CD4-positive, alpha-beta T cell treated with Interleukin-17A for 4 hours (primary cell): Measurements from ENCODE around the gene PALLD.
"Not testable (repeated sequence)": the region's sequence is repeated elsewhere in the genome, so short reads cannot be mapped to it uniquely, and the experiment has no call there.

Source experiments
- DNase-seq: peaks from one replicate; pipeline ENCODE4 v3.0.0-alpha.2; 2020; ENCODE audit warnings: mixed read lengths

Gene PALLD

GRCh38 chr4:168713253-168713652, 216.4 kb downstream of the PALLD start:
- no peak for DNase-seq

GRCh38 chr4:168715896-168716295, 219.0 kb downstream of the PALLD start:
- no peak for DNase-seq

- DNase-seq, result no peak
Measured at GRCh38 chr4:168716406-168717129, 219.7 kb downstream of the PALLD start.

GRCh38 chr4:168717847-168718246, 221.0 kb downstream of the PALLD start:
- DNase-seq, result no peak

- DNase-seq, result no peak
Measured at GRCh38 chr4:168719725-168720124, 222.9 kb downstream of the PALLD start.

GRCh38 chr4:168720396-168720900, 223.6 kb downstream of the PALLD start:
- no peak for DNase-seq

- DNase-seq, result no peak
Measured at GRCh38 chr4:168722391-168722790, 225.5 kb downstream of the PALLD start.

GRCh38 chr4:168723020-168723419, 226.2 kb downstream of the PALLD start:
- DNase-seq, result no peak

GRCh38 chr4:168723569-168723968, 226.7 kb downstream of the PALLD start:
- DNase-seq, result no peak

GRCh38 chr4:168724243-168724642, 227.4 kb downstream of the PALLD start:
- no peak for DNase-seq

GRCh38 chr4:168724686-168725411, 228.0 kb downstream of the PALLD start:
- DNase-seq, result no peak

- DNase-seq, result no peak
Measured at GRCh38 chr4:168725930-168726329, 229.1 kb downstream of the PALLD start.

- DNase-seq, result not testable (repeated sequence)
Measured at GRCh38 chr4:168727181-168727580, 230.3 kb downstream of the PALLD start.

GRCh38 chr4:168731006-168731636, 234.3 kb downstream of the PALLD start:
- DNase-seq, result no peak

- DNase-seq, result no peak
Measured at GRCh38 chr4:168731706-168732414, 235.0 kb downstream of the PALLD start.

- no peak for DNase-seq
Measured at GRCh38 chr4:168732714-168733113, 235.9 kb downstream of the PALLD start.

GRCh38 chr4:168734703-168735678, 238.1 kb downstream of the PALLD start:
- no peak for DNase-seq

- DNase-seq, result no peak
Measured at GRCh38 chr4:168735735-168736134, 238.9 kb downstream of the PALLD start.

- DNase-seq, result no peak
Measured at GRCh38 chr4:168736860-168737805, 240.3 kb downstream of the PALLD start.

GRCh38 chr4:168737806-168738172, 240.9 kb downstream of the PALLD start:
- DNase-seq, result no peak

- no peak for DNase-seq
Measured at GRCh38 chr4:168739886-168740285, 243.0 kb downstream of the PALLD start.
